HEK293 (cell line): Measurements from ENCODE around the gene MYOM1.

Experiments used
- CTCF ChIA-PET: fragments of 350-600 bp; formaldehyde crosslinking; extraction: SDS; loops from one replicate; lab custom pipeline; 2021; ENCODE audit warnings: antibody characterized with exemption; lab: Yijun Ruan, JAX
- POLR2A ChIA-PET: fragments of 300-600 bp; formaldehyde crosslinking; extraction: SDS; loops from one replicate; lab custom pipeline; 2020; ENCODE audit warnings: antibody characterized with exemption, inconsistent platforms; lab: Yijun Ruan, JAX
- H3K27ac ChIP-seq: fragments of 200-500 bp; sonication (Bioruptor generic); 2 replicates; pipeline ENCODE4 v1.5.1; 2014; ENCODE audit warnings: low read depth, low read length, control low read depth, inconsistent platforms; ENCODE audit errors: extremely low read depth
- H3K36me3 ChIP-seq, 2 experiments: fragments of 200-500 bp in 1 of 2; sonication (Bioruptor generic) in 1 of 2; 1 replicate in 1 of 2; 2 replicates in 1 of 2; pipeline ENCODE4 v1.5.1; 2014 to 2017; ENCODE audit warnings: inconsistent platforms in 2 of 2, low read length in 2 of 2; ENCODE audit not compliant: control insufficient read depth in 2 of 2, insufficient read depth in 1 of 2
- H3K4me1 ChIP-seq: fragments of 200-500 bp; sonication (Bioruptor generic); 2 replicates; pipeline ENCODE4 v1.5.1; 2014; ENCODE audit warnings: mild to moderate bottlenecking, low read length, inconsistent platforms; ENCODE audit not compliant: control insufficient read depth, insufficient read depth
- H3K4me3 ChIP-seq: 2 replicates; pipeline ENCODE4 v1.5.1; 2011; ENCODE audit warnings: low read depth, mild to moderate bottlenecking, control low read depth, low read length, moderate library complexity
- H3K9me3 ChIP-seq: fragments of 200-500 bp; sonication (Bioruptor generic); 2 replicates; pipeline ENCODE4 v1.5.1; 2014; ENCODE audit warnings: low read depth, low read length, inconsistent platforms; ENCODE audit not compliant: control insufficient read depth, insufficient read depth
- GFI1B ChIP-seq: fragments of 450-650 bp; formaldehyde crosslinking; IDR thresholded peaks from 2 replicates; pipeline ENCODE4 v1.5.1; 2016; ENCODE audit warnings: missing biosample characterization, missing genetic modification characterization
- OVOL3 ChIP-seq: fragments of 450-650 bp; formaldehyde crosslinking; IDR thresholded peaks from 2 replicates; pipeline ENCODE4 v1.5.1; 2016; ENCODE audit warnings: missing biosample characterization, missing genetic modification characterization
- ZBTB20 ChIP-seq: fragments of 450-650 bp; formaldehyde crosslinking; IDR thresholded peaks from 2 replicates; pipeline ENCODE4 v1.5.1; 2016; ENCODE audit warnings: missing biosample characterization, missing genetic modification characterization
- ZNF10 ChIP-seq: fragments of 450-650 bp; formaldehyde crosslinking; IDR thresholded peaks from 2 replicates; pipeline ENCODE4 v1.5.1; 2017; ENCODE audit warnings: missing biosample characterization, missing genetic modification characterization
- ZNF157 ChIP-seq: fragments of 450-650 bp; formaldehyde crosslinking; IDR thresholded peaks from 2 replicates; pipeline ENCODE4 v1.5.1; 2016; ENCODE audit warnings: missing biosample characterization, missing genetic modification characterization
- ZNF2 ChIP-seq: fragments of 450-650 bp; formaldehyde crosslinking; IDR thresholded peaks from 2 replicates; pipeline ENCODE4 v1.5.1; 2016; ENCODE audit warnings: missing biosample characterization, missing genetic modification characterization
- ZNF214 ChIP-seq: fragments of 450-650 bp; formaldehyde crosslinking; IDR thresholded peaks from 2 replicates; pipeline ENCODE4 v1.5.1; 2017; ENCODE audit warnings: missing biosample characterization, mild to moderate bottlenecking, missing genetic modification characterization, borderline replicate concordance
- ZNF239 ChIP-seq: fragments of 450-650 bp; formaldehyde crosslinking; IDR thresholded peaks from 2 replicates; pipeline ENCODE4 v1.5.1; 2016; ENCODE audit warnings: missing biosample characterization, missing genetic modification characterization
- ZNF248 ChIP-seq: fragments of 450-650 bp; formaldehyde crosslinking; IDR thresholded peaks from 2 replicates; pipeline ENCODE4 v1.5.1; 2017; ENCODE audit warnings: missing biosample characterization, missing genetic modification characterization
- ZNF324 ChIP-seq: fragments of 450-650 bp; formaldehyde crosslinking; IDR thresholded peaks from 2 replicates; pipeline ENCODE4 v1.5.1; 2016; ENCODE audit warnings: missing biosample characterization, missing genetic modification characterization
- ZNF514 ChIP-seq: fragments of 450-650 bp; formaldehyde crosslinking; IDR thresholded peaks from 2 replicates; pipeline ENCODE4 v1.5.1; 2016; ENCODE audit warnings: missing biosample characterization, missing genetic modification characterization
- ZNF544 ChIP-seq: fragments of 450-650 bp; formaldehyde crosslinking; IDR thresholded peaks from 2 replicates; pipeline ENCODE4 v1.5.0; 2017; ENCODE audit warnings: missing biosample characterization, missing genetic modification characterization
- ZNF560 ChIP-seq: fragments of 450-650 bp; formaldehyde crosslinking; IDR thresholded peaks from 2 replicates; pipeline ENCODE4 v1.5.1; 2017; ENCODE audit warnings: missing biosample characterization, missing genetic modification characterization, borderline replicate concordance
- ZNF585B ChIP-seq: fragments of 450-650 bp; formaldehyde crosslinking; IDR thresholded peaks from 2 replicates; pipeline ENCODE4 v1.5.1; 2016; ENCODE audit warnings: missing biosample characterization, missing genetic modification characterization
- ZNF660 ChIP-seq: fragments of 450-650 bp; IDR thresholded peaks from 2 replicates; pipeline ENCODE4 v1.5.1; 2018; ENCODE audit warnings: missing biosample characterization, mild to moderate bottlenecking, missing genetic modification characterization
- ZNF776 ChIP-seq: fragments of 450-650 bp; formaldehyde crosslinking; IDR thresholded peaks from 2 replicates; pipeline ENCODE4 v1.5.0; 2017; ENCODE audit warnings: missing biosample characterization, missing genetic modification characterization, borderline replicate concordance
- ZNF830 ChIP-seq: fragments of 450-650 bp; IDR thresholded peaks from 2 replicates; pipeline ENCODE4 v1.5.0; 2018; ENCODE audit warnings: missing biosample characterization, missing genetic modification characterization, low read depth, mild to moderate bottlenecking, moderate library complexity
- ZNF837 ChIP-seq: fragments of 450-650 bp; formaldehyde crosslinking; IDR thresholded peaks from 2 replicates; pipeline ENCODE4 v1.5.1; 2016; ENCODE audit warnings: missing biosample characterization, missing genetic modification characterization
- ZNF843 ChIP-seq: fragments of 450-650 bp; formaldehyde crosslinking; IDR thresholded peaks from 2 replicates; pipeline ENCODE4 v1.5.1; 2016; ENCODE audit warnings: missing biosample characterization, missing genetic modification characterization
- TF ChIP-seq, protein P1 (sequence below): fragments of 450-650 bp; formaldehyde crosslinking; IDR thresholded peaks from 2 replicates; pipeline ENCODE4 v1.5.1; 2016; ENCODE audit warnings: missing biosample characterization, missing genetic modification characterization

Gene MYOM1

GRCh38 chr18:3140986-3141639 lies 78.7 kb downstream of the MYOM1 start (continued):
- TF ChIP-seq ZNF214 (tag by site-specific recombination): no peak
- no peak for TF ChIP-seq ZNF837
- TF ChIP-seq ZNF585B (tag by site-specific recombination): no peak
- no peak for TF ChIP-seq ZBTB20 (tag by site-specific recombination)
- TF ChIP-seq ZNF660: no peak
- TF ChIP-seq ZNF239 (tag by site-specific recombination): no peak

DNA sequence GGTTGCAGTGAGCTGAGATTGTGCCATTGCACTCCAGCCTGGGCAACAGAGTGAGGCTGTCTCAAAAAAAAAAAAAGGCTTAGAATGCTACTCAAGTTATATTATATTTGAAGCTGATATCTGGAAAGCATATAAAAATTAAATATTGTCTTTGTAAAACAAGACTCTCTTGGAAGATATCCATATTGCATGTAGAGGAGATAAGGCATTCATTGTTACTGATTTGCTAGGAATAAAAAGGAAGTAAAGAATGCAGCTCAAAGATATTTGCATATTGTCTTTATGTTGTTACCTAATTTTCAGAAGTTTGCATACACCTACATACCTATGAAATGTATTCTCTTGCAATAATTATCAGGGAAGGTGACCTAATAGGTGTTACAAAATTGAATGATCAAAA lies 79.4 kb downstream of the MYOM1 start:
- Histone ChIP-seq H3K36me3 (no peaks in the 10 kb centered on the region), H3K9me3 (no peaks in the 10 kb centered on the region), H3K4me3 (no peak overlapping the region), H3K27ac (no peak overlapping the region), H3K4me1 (no peaks in the 10 kb centered on the region)
- no peak for TF ChIP-seq ZNF214 (tag by site-specific recombination)
- no peak for TF ChIP-seq ZNF585B (tag by site-specific recombination)
- TF ChIP-seq GFI1B: no peak
- TF ChIP-seq ZNF2: no peak
- TF ChIP-seq ZNF843: no peak
- no peak for TF ChIP-seq ZNF560 (tag by site-specific recombination)
- TF ChIP-seq ZNF248 (tag by site-specific recombination): no peak
- no peak for TF ChIP-seq ZNF10 (tag by site-specific recombination)
- TF ChIP-seq ZNF514 (tag by site-specific recombination): no peak
- no peak for TF ChIP-seq ZNF544 (tag by site-specific recombination)
- TF ChIP-seq, protein P1, sequence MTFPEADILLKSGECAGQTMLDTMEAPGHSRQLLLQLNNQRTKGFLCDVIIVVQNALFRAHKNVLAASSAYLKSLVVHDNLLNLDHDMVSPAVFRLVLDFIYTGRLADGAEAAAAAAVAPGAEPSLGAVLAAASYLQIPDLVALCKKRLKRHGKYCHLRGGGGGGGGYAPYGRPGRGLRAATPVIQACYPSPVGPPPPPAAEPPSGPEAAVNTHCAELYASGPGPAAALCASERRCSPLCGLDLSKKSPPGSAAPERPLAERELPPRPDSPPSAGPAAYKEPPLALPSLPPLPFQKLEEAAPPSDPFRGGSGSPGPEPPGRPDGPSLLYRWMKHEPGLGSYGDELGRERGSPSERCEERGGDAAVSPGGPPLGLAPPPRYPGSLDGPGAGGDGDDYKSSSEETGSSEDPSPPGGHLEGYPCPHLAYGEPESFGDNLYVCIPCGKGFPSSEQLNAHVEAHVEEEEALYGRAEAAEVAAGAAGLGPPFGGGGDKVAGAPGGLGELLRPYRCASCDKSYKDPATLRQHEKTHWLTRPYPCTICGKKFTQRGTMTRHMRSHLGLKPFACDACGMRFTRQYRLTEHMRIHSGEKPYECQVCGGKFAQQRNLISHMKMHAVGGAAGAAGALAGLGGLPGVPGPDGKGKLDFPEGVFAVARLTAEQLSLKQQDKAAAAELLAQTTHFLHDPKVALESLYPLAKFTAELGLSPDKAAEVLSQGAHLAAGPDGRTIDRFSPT: no peak
- TF ChIP-seq ZNF324 (tag by site-specific recombination): no peak
- TF ChIP-seq OVOL3: no peak
- ChIA-PET POLR2A (no interaction called here), CTCF (interaction anchor here (3.6 kb wide), 1 partner anchor 11 kb away, joined by 21 read pairs; no protein-coding TSS in a partner anchor)

DNA sequence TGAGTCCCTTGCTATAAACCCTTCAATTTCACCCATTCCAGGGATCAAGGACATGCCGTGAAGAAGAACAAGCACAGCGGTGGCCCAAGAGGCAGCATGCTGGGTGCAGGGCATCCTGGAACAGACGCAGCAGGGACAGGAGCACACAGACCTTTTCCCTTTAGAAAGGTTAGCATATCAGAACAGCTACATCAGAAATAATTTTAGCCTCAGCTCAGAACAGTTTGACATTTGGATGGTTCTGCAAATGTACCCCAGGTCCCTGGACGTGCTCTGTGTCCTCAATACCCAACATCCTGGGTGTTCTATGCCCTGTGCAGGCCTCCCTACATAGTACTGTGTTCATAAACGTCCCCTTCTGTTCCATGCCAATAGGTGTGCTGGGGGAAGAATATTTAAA lies 80.4 kb downstream of the MYOM1 start:
- TF ChIP-seq ZNF157 (no peak), ZNF776 (tag by site-specific recombination) (no peak), ZNF830 (no peak)
- Histone ChIP-seq H3K9me3 (no peaks in the 10 kb centered on the region), H3K4me1 (no peaks in the 10 kb centered on the region), H3K36me3 (no peaks in the 10 kb centered on the region), H3K4me3 (no peak overlapping the region), H3K27ac (no peak overlapping the region)
- ChIA-PET POLR2A (no interaction called here), CTCF (interaction anchor here (0.5 to 3.6 kb wide), 5 partner anchors 10 to 453 kb away, joined by 4 to 21 read pairs (median 5); no protein-coding TSS in a partner anchor)
